H1 (cell line): ENCODE measurements around the gene CEP120. TPM values are rescaled to one million over a fixed set of nuclear protein-coding genes. Genes with fewer than 3 reads are reported as not detected.

Source experiments
- CTCF ChIA-PET: fragments of 300-600 bp; sonication (Branson Sonifier 250); formaldehyde crosslinking; loops from one replicate; lab custom pipeline; 2021; ENCODE audit not compliant: partially characterized antibody; lab: Charles Lee
- POLR2A ChIA-PET: fragments of 300-600 bp; sonication (Branson Sonifier 250); formaldehyde crosslinking; loops from one replicate; lab custom pipeline; 2021; ENCODE audit warnings: inconsistent platforms; ENCODE audit not compliant: partially characterized antibody; lab: Charles Lee
- DNase-seq, 2 experiments: peaks; one replicate each; pipeline versions ENCODE4 v3.0.0 to v3.0.0-alpha.2; 2010 to 2022; ENCODE audit warnings: low spot score in 2 of 2, low read depth in 1 of 2, mixed read lengths in 1 of 2
- FAIRE-seq: peaks from 2 replicates; lab custom pipeline; 2011; peaks lifted over from hg19 to GRCh38; lab: Jason Lieb, UNC
- H2AFZ ChIP-seq: 2 replicates; pipeline ENCODE4 v1.8.1; 2012; ENCODE audit warnings: low read length, inconsistent platforms
- H2AK5ac ChIP-seq: 2 replicates; pipeline ENCODE4 v1.6.1; 2013; ENCODE audit warnings: low read depth, low read length
- H2BK120ac ChIP-seq: replicated peaks from 2 replicates; pipeline ENCODE3; 2013; ENCODE audit warnings: low read depth, low read length, inconsistent platforms
- H2BK12ac ChIP-seq: 2 replicates; pipeline ENCODE4 v1.6.1; 2013; ENCODE audit warnings: low read depth, low read length
- H2BK15ac ChIP-seq: 2 replicates; pipeline ENCODE4 v1.6.1; 2013; ENCODE audit warnings: low read length
- H2BK20ac ChIP-seq: 2 replicates; pipeline ENCODE4 v1.6.1; 2013; ENCODE audit warnings: low read length
- H2BK5ac ChIP-seq: 2 replicates; pipeline ENCODE4 v1.6.1; 2013; ENCODE audit warnings: low read depth, low read length
- H3K14ac ChIP-seq: 2 replicates; pipeline ENCODE4 v1.6.1; 2013; ENCODE audit warnings: inconsistent platforms; ENCODE audit not compliant: insufficient read length
- H3K18ac ChIP-seq: 2 replicates; pipeline ENCODE4 v1.6.1; 2013; ENCODE audit warnings: low read length; ENCODE audit errors: extremely low read depth
- H3K23ac ChIP-seq: 2 replicates; pipeline ENCODE4 v1.6.1; 2013; ENCODE audit warnings: inconsistent platforms; ENCODE audit not compliant: insufficient read length
- H3K23me2 ChIP-seq: 2 replicates; pipeline ENCODE4 v1.6.1; 2013; ENCODE audit warnings: low read depth, low read length
- H3K27ac ChIP-seq: 2 replicates; pipeline ENCODE4 v1.6.1; 2011; ENCODE audit warnings: low read depth, low read length, inconsistent platforms
- H3K27me3 ChIP-seq, 4 experiments: replicated peaks in 1 of 4; 1 replicate in 1 of 4; 2 replicates in 3 of 4; pipeline versions ENCODE4 v1.6.1 to v1.8.1; 2011 to 2013; ENCODE audit warnings: low read length in 3 of 4, mild to moderate bottlenecking in 3 of 4, inconsistent platforms in 2 of 4, mixed read lengths in 2 of 4, moderate library complexity in 1 of 4; ENCODE audit not compliant: control insufficient read depth in 3 of 4, insufficient read depth in 3 of 4; ENCODE audit errors: extremely low read depth in 1 of 4
- H3K36me3 ChIP-seq, 4 experiments: 2 replicates each; pipeline versions ENCODE4 v1.6.1 to v1.8.1; 2011 to 2013; ENCODE audit warnings: mild to moderate bottlenecking in 4 of 4, low read length in 3 of 4, moderate library complexity in 2 of 4, control low read depth in 1 of 4, inconsistent platforms in 1 of 4; ENCODE audit not compliant: insufficient read depth in 4 of 4, control insufficient read depth in 2 of 4
- H3K4ac ChIP-seq: replicated peaks from 2 replicates; pipeline ENCODE3; 2013; ENCODE audit warnings: low read length, low read depth, mixed read lengths, inconsistent platforms; ENCODE audit not compliant: insufficient read length
- H3K4me1 ChIP-seq, 4 experiments: replicated peaks in 1 of 4; 1 replicate in 1 of 4; 2 replicates in 3 of 4; pipeline versions ENCODE4 v1.6.1 to v1.8.1; 2011 to 2013; ENCODE audit warnings: low read length in 3 of 4, inconsistent platforms in 2 of 4, mixed read lengths in 1 of 4; ENCODE audit not compliant: insufficient read depth in 4 of 4, control insufficient read depth in 3 of 4
- H3K4me2 ChIP-seq, 2 experiments: 2 replicates each; pipeline versions ENCODE4 v1.6.1 to v1.8.1; 2011 to 2013; ENCODE audit warnings: low read depth in 2 of 2, low read length in 2 of 2, control low read depth in 1 of 2, inconsistent platforms in 1 of 2, mild to moderate bottlenecking in 1 of 2; ENCODE audit not compliant: insufficient read depth in 1 of 2
- H3K4me3 ChIP-seq, 4 experiments: fragments of 200-600, 300-600 bp in 1 of 4; sonication (generic), shearing (Covaris generic), sonication (Bioruptor Twin) in 1 of 4; 2 replicates each; pipeline versions ENCODE4 v1.5.1 to v1.8.1; 2011 to 2016; ENCODE audit warnings: low read length in 4 of 4, low read depth in 3 of 4, control low read depth in 2 of 4, inconsistent platforms in 2 of 4, mild to moderate bottlenecking in 2 of 4, mixed read lengths in 1 of 4, moderate library complexity in 1 of 4; ENCODE audit not compliant: insufficient read depth in 2 of 4; ENCODE audit errors: extremely low read depth in 1 of 4
- H3K56ac ChIP-seq: replicated peaks from 2 replicates; pipeline ENCODE3; 2013; ENCODE audit warnings: low read depth, mild to moderate bottlenecking, mixed read lengths, low read length, inconsistent platforms; ENCODE audit not compliant: insufficient read length
- H3K79me1 ChIP-seq: 2 replicates; pipeline ENCODE4 v1.6.1; 2013; ENCODE audit warnings: low read depth, low read length, control low read depth
- H3K79me2 ChIP-seq, 2 experiments: 2 replicates each; pipeline versions ENCODE4 v1.6.1 to v1.8.1; 2012 to 2013; ENCODE audit warnings: low read length in 2 of 2, mild to moderate bottlenecking in 2 of 2, inconsistent platforms in 1 of 2; ENCODE audit not compliant: insufficient read depth in 2 of 2, control insufficient read depth in 1 of 2
- H3K9ac ChIP-seq, 4 experiments: replicated peaks in 1 of 4; 1 replicate in 1 of 4; 2 replicates in 3 of 4; pipeline versions ENCODE4 v1.6.1 to v1.8.1; 2011 to 2013; ENCODE audit warnings: low read depth in 3 of 4, low read length in 3 of 4, control low read depth in 2 of 4, mild to moderate bottlenecking in 2 of 4, moderate library complexity in 2 of 4, inconsistent platforms in 1 of 4; ENCODE audit errors: extremely low read depth in 1 of 4
- H3K9me3 ChIP-seq, 2 experiments: 2 replicates each; pipeline versions ENCODE4 v1.6.1 to v1.8.1; 2012 to 2013; ENCODE audit warnings: mild to moderate bottlenecking in 2 of 2, moderate library complexity in 2 of 2, control low read depth in 1 of 2, inconsistent platforms in 1 of 2, low read depth in 1 of 2, low read length in 1 of 2, mixed read lengths in 1 of 2; ENCODE audit not compliant: insufficient read depth in 2 of 2
- H4K20me1 ChIP-seq, 2 experiments: replicated peaks in 1 of 2; 2 replicates each; pipeline versions ENCODE3 to v1.8.1; 2011 to 2013; ENCODE audit warnings: inconsistent platforms in 2 of 2, low read length in 2 of 2, mild to moderate bottlenecking in 1 of 2; ENCODE audit not compliant: insufficient read depth in 2 of 2, control insufficient read depth in 1 of 2
- H4K5ac ChIP-seq: 2 replicates; pipeline ENCODE4 v1.6.1; 2013; ENCODE audit warnings: low read length, low read depth, mixed read lengths, inconsistent platforms; ENCODE audit not compliant: insufficient read length
- H4K8ac ChIP-seq: 2 replicates; pipeline ENCODE4 v1.8.0; 2013; ENCODE audit warnings: mild to moderate bottlenecking, moderate library complexity, low read length, inconsistent platforms; ENCODE audit not compliant: insufficient read depth; ENCODE audit errors: extremely low read depth
- H4K91ac ChIP-seq: replicated peaks from 2 replicates; pipeline ENCODE3; 2013; ENCODE audit warnings: low read length, mixed read lengths, inconsistent platforms; ENCODE audit not compliant: insufficient read length
- ATF3 ChIP-seq: IDR thresholded peaks from 2 replicates; pipeline ENCODE4 v1.6.1; 2011; ENCODE audit warnings: low read depth, mild to moderate bottlenecking, low read length; ENCODE audit not compliant: insufficient read depth
- CTCF ChIP-seq, 3 experiments: IDR thresholded peaks; 1 replicate in 2 of 3; 2 replicates in 1 of 3; pipeline versions ENCODE4 v1.5.1 to v1.6.1; 2011; ENCODE audit warnings: low read length in 3 of 3, mild to moderate bottlenecking in 3 of 3, inconsistent platforms in 2 of 3, low read depth in 1 of 3, moderate library complexity in 1 of 3; ENCODE audit not compliant: insufficient read depth in 1 of 3; ENCODE audit errors: control extremely low read depth in 1 of 3
- EZH2 ChIP-seq: fragments of 200-600 bp; sonication (generic); IDR thresholded peaks from 2 replicates; pipeline ENCODE4 v1.7.1; 2012; ENCODE audit warnings: low read depth, mild to moderate bottlenecking, moderate library complexity, low read length, inconsistent platforms; ENCODE audit not compliant: severe bottlenecking
- JUN ChIP-seq: IDR thresholded peaks from 2 replicates; pipeline ENCODE4 v1.6.1; 2011; ENCODE audit warnings: low read depth, mild to moderate bottlenecking, improper control_type of control experiment, low read length
- KDM1A ChIP-seq: fragments of 200-600, 300-600 bp; sonication (generic); IDR thresholded peaks from 2 replicates; pipeline ENCODE4 v1.7.1; 2016; ENCODE audit warnings: mild to moderate bottlenecking, low read length, borderline replicate concordance
- RBBP5 ChIP-seq: IDR thresholded peaks from 2 replicates; pipeline ENCODE4 v1.7.1; 2012; ENCODE audit warnings: low read depth, mild to moderate bottlenecking, inconsistent platforms, low read length, moderate library complexity, borderline replicate concordance
- RXRA ChIP-seq: IDR thresholded peaks from 2 replicates; pipeline ENCODE4 v1.6.1; 2011; ENCODE audit warnings: low read depth, mild to moderate bottlenecking, low read length, moderate library complexity; ENCODE audit not compliant: insufficient read depth
- SP1 ChIP-seq: IDR thresholded peaks from 2 replicates; pipeline ENCODE4 v1.6.1; 2011; ENCODE audit warnings: low read depth, low read length
- WGBS, 2 experiments: shearing (Covaris generic) in 1 of 2; methylation state at CpG; one replicate each; pipeline versions ENCODE4 v1.1.6 to v1.1.7; 2013 to 2015; ENCODE audit warnings: low lambda C conversion rate in 2 of 2, mixed read lengths in 2 of 2, inconsistent platforms in 1 of 2, low coverage in 1 of 2, missing lambda C conversion rate in 1 of 2; ENCODE audit not compliant: insufficient replicate concordance in 2 of 2, insufficient coverage in 1 of 2, insufficient read length in 1 of 2; ENCODE audit errors: extremely low coverage in 1 of 2, missing lambda C conversion rate in 1 of 2; 5-methylcytosine and 5-hydroxymethylcytosine counted together
- polyA plus RNA-seq, 7 experiments: library from polyadenylated mRNA; depleted of rRNA in 3 of 7; stranded (reverse) in 5 of 7; unstranded in 2 of 7; fragments of >200 nt in 5 of 7; fragments of 200-250 nt in 2 of 7; gene quantifications; 1 replicate in 5 of 7; 2 replicates in 1 of 7; 4 replicates in 1 of 7; pipeline versions ENCODE4 v1.2.1 to v1.2.3, GENCODE V29; 2011 to 2013; ENCODE audit warnings: missing spikeins in 2 of 7, mixed read lengths in 2 of 7
- total RNA-seq: library from RNA; stranded (reverse); fragmentation: NEBNext Ultra II Directional; extraction: Animal tissue kit (Norgen Biotek cat#: 25700); gene quantifications from 2 replicates; pipeline ENCODE4 v1.2.1, GENCODE V29; 2021

CEP120 gene
- total and polyA plus RNA-seq, 2 of the 8 experiments (the other 6 are each of a cell fraction or from before 2014, with no cell fraction given), result 9.3 to 17.9 TPM

GRCh38 chr5:123398058-123398733, 25.0 kb downstream of the CEP120 start:
- POLR2A ChIA-PET, result interaction anchor here (1.3 kb wide), 1 partner anchor 25 kb away, joined by 5 read pairs; the partner anchor contains the start of gene CEP120
- Histone ChIP-seq H4K20me1 (no peaks in the 10 kb centered on the region), H3K36me3 (peaks cover 4 to 36% (median 8%) of the 10 kb centered on the region in 4 experiments), H3K14ac (no peak overlapping the region), H3K23me2 (no peaks in the 10 kb centered on the region), H3K4me2 (no peak overlapping the region), H4K5ac (no peak overlapping the region), H3K79me1 (no peaks in the 10 kb centered on the region), H2AK5ac (no peak overlapping the region), H2BK20ac (no peak overlapping the region), H2BK12ac (no peak overlapping the region), H3K9me3 (no peaks in the 10 kb centered on the region), H3K56ac (no peak overlapping the region), H2BK120ac (no peak overlapping the region), H4K91ac (no peak overlapping the region), H3K27ac (no peak overlapping the region), H3K4ac (no peak overlapping the region), H3K9ac (no peak overlapping the region), H3K79me2 (no peaks in the 10 kb centered on the region), H2BK15ac (no peak overlapping the region), H3K27me3 (no peaks in the 10 kb centered on the region), H3K18ac (no peak overlapping the region), H3K4me1 (peaks cover 0 to 4% (median 0%) of the 10 kb centered on the region in 4 experiments; a peak in 2 of 7 replicates), H4K8ac (no peak overlapping the region), H2BK5ac (no peak overlapping the region), H3K23ac (no peak overlapping the region), H2AFZ (no peak overlapping the region), H3K4me3 (no peak overlapping the region)
- FAIRE-seq (no peak), DNase-seq (no peak)
- CTCF ChIA-PET, result interaction anchor here (1.0 kb wide), 2 partner anchors 27 to 89 kb away, joined by 3 read pairs; no protein-coding TSS in a partner anchor
- 87% methylated on average over 1 of the region's 1 CpG; no CpG with 5 or more reads in 1 of the 2 experiments for WGBS, 2 experiments
- no peak for TF ChIP-seq SP1
- TF ChIP-seq EZH2, result no peak
- no peak for TF ChIP-seq RXRA
- no peak for TF ChIP-seq JUN
- no peak for TF ChIP-seq CTCF (IDR thresholded peaks at IDR 0.05; ENCODE audit: control extremely low read depth in 1 of 3, insufficient read depth in 1 of 3, low read depth in 1 of 3, low read length in 3 of 3)
- TF ChIP-seq KDM1A, result no peak
- TF ChIP-seq RBBP5, result no peak
- TF ChIP-seq ATF3, result no peak
